Hepatic stellate cell (primary cell): Measurements from ENCODE around the gene IL19.
"Not testable (repeated sequence)": the region's sequence is repeated elsewhere in the genome, so short reads cannot be mapped to it uniquely, and the experiment has no call there.

Source experiments
- DNase-seq: peaks from one replicate; pipeline ENCODE4 v3.0.0; 2011; ENCODE audit warnings: low spot score

IL19 gene

DNA sequence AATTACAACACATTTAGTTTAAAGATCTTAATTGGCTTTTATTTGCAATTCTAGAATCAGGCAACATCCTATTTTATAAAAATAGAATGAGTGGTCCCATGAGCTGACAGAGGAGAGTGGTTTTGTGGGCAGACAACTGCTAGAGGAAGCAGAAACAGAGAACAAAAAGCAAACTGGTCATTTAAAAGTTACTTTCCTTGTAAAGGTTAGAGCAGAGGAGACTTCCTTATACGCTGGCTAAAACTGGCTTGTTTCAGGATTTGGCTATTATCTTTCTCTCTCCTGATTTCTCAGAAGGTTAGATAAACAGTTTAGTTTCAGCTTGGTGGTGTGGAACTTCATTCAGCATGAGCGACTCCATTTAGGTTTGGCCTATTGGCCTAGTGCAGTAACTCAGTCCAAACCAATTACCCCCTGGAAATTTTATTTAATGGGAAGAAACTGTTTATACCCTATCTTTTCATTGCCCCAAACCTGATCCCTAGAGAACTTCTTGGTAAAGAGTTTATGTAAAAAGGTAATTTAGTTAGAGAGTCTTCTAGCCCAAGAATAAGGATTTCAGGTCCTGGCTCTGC, 62.6 kb downstream of the IL19 start:
- no peak for DNase-seq

DNA sequence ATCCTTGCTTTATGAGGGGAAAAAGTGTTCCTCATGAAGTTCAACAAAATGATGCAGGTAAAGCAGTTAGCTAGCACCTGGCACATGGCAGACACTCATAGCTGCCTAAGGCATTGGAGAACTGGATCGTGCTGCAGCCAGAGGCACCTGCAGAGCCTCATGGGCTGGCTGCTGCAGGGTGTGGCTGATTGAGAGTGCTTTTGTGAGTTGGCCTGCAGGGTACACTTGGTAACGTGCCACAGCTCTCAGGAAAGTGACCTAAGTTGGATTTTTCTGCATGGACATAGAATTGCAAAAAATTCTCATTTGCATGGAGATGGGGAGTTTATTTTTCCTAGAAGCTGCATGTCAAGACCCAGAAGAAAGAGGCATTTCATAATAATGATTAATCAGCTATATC, 63.2 kb downstream of the IL19 start:
- no peak for DNase-seq

DNA sequence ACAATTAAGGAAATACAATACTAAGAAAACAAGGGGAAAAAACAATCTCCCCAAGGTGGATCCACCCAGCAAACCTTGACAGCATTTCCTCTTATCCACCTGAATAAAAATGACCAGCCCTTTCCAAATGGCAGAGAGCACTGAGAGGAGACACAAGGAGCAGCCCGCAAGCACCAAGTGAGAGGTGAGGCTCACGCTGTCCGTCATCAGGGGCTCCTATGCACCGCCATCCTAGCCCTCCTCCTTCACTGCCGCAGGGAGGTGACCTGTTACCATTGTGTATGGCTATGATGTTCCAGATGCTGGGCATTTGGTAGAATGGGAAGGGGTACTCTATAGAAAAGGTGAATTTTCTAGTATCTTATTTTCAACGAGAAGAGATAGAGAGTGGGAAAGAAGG, 63.6 kb downstream of the IL19 start:
- DNase-seq: no peak

DNA sequence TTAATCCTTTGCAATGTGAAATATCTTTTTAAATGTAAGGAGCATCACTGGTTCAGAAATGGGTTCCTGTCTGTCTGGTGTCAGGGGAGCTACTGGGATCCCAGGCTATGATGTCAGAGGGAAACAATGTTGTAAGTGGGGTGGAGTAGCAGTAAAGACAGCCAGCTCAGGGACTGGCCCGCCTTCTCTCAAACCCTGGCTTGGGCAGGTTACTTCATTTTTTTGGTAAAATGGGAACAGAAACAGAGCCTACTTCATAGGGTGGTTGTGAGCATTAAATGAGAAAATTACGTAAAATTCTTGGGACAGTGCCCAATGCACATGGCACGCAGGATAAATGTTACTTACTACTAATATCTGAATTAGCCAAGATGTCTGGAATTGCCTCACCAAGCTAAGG, 64.1 kb downstream of the IL19 start:
- DNase-seq: peak; percentile 45

DNA sequence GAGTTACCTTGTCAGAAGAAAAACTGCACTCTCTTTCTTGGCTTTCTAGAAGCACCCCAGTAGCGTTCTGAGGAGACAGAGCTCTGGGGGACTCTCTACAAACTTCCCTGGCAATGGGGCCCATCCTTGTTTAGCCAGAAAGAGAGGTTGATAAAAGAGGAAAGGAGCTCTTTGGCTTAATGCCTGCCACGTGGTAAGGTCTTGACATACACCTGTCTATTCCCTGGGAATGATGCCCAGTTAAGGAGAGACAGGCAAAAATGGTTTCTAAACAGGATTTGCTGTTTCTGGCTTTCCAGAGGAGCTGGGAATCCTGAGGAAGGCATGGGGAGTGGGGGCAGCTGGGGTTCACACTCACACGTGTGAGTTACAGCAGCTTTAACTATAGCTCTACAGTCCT, 64.6 kb downstream of the IL19 start:
- DNase-seq: no peak

DNA sequence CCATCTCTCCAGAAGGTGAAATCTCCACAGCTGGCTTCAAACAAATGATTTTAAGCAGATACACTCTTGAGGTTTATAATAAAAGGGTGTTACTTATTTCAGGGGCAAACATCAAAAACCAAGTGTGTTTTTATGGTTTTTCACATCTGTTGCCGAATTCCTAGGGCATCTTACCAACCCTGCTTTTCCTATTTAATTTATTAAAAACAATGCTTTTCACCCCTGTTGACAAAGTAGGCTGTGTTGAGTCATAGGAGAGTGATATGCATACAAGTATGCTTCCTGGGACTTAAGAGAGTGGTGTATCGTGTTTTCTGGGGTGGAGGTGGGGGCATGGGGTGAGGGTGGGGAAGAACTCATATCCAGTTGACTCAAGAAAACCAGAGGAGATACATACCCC, 65.5 kb downstream of the IL19 start:
- DNase-seq: no peak

DNA sequence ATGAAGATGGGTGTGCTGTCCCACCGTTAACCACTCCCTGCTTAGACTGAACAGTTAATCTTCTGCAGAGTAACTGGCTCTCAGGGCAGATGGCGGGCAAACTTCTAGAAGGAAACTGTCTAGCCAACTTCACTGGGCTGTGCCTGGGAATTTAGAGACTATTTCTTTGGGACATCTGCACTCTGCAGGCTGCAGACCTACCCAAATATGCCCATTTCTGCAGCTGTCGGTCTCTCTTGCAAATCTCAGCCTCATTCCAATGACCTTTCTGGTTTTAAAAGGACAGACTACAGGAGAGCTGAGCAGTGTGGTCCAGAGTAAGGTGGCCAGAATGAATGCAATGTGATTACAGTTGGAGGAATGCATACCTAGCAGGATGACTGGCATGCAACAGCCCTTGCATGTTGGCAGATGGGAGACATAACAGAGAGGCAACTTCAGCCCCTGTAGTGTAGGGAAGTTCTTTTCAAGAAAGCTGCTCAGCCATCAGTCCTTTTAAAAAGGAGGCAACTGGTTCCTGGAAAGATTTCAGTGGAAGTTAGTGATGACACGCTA, 68.5 kb downstream of the IL19 start:
- DNase-seq: no peak

DNA sequence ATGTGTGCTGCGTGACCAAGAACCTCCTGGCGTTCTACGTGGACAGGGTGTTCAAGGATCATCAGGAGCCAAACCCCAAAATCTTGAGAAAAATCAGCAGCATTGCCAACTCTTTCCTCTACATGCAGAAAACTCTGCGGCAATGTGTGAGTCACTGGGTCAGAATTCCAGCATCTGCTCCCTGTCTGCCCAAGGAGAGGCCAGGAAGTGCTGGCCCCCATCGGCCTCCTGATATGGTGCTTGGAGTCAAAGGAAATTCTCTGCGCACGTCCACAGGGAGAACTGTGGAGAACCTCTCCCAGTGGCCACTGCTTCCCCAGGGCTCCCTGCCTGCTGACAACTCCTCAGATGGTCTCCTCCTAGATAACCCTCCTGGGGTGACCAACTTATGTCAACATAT, 69.3 kb downstream of the IL19 start:
- DNase-seq: peak; percentile 82

DNA sequence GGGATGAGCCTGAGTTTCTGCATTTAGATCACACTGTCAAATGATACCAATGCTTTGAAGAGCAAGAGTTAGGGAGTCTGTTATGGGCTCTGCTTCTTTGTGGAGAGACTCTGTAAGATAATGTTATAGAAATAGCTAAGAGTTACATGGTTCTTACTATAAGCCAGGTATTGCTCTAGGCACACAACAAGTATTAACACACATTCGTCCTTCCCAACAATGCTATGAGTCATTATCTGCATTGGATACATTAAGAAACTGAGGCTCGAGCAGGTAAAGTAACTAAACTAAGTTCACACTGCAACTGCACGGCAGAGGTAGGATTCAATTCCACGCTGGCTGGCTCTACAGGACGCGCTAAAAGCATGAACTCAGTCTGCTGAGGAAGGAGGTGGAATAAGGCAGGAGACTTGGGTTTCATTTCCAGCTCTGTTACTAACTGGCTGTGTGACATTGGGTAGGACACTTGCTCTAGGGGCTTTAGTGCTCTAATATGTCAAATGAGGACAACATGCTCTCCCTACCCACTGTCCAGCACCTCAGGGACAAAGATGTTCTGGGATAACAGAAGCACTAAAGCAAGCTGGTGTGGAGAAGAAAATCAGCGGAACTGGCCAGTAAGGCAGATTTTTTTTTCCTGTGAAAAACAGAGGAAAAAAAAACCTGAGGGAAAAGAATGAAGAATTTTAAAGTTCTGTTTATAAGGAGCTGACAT, 71.2 kb downstream of the IL19 start:
- no peak for DNase-seq

DNA sequence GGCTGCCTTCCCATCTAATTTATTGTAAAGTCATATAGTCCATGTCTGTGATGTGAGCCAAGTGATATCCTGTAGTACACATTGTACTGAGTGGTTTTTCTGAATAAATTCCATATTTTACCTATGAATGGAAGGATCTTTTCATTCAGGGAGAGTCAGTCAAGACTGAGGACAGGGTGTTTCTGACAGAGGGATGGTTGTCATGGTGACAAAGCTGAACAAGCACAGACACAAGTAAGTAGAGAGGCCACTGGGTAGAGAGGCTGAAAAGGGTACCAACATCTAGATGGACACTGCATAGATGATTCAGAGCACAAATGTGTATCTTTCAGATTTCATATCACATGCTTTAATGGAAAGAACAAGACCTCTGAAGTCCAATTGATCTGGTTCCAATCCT, 72.3 kb downstream of the IL19 start:
- no peak for DNase-seq

DNA sequence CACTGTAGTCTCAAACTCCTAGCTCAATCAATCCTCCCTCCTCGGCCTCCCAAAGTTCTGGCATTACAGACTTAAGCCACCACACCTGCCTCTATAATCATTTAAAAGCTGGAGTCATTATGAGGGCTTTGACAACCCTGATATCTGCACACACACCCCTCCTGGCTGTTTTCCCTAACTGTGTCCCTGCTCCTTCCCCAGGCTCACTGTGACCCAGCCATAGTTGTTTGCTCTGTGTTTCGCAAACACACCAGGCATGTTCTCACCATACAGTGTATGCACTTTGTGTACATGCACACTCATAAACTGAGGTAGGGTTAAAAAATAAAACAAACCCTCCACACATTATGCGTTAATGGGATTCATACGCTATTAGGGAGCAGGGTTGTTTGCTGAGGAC, 73.1 kb downstream of the IL19 start:
- no peak for DNase-seq

DNA sequence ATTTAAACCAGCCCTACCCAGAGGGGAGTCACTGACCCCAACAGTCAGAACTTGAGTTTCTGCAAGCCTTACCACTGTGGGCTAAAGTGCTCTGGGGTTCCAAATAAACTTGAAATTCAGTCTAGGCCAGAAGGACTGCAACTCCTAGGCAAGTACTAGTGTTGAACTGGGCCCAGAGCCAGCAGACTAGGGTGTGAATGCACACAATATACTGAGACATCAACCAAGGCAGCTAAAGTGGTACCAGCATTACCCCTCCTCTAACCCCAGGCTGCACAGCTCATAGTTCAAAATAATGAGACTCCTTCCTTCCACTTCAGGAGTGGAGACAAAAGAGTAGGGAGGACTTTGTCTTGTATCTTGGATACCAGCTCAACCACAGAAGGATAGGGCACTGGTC, 75.9 kb downstream of the IL19 start:
- no peak for DNase-seq

DNA sequence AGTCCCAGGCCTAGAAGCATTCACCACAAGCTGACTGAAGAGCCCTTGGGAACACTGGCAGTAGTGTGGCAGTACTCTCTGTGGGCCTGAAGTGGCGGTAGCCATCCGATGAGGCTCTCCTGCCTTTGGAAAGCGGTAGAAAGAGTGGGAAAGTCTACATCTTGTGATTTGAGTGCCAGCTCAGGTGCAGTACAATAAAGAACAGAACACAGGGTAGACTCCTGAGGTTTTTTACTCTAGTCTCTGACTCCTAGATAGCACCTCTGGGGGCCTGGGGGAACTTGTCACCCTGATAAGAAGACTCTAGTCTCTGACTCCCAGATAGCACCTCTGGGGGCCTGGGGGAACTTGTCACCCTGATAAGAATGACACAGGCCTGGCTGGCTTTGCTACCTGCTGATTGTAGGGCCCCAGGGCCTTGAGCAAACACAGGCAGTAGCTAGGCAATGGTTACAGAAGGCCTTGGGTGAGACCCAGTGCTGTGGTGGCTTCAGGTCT, 76.8 kb downstream of the IL19 start:
- DNase-seq: no peak

DNA sequence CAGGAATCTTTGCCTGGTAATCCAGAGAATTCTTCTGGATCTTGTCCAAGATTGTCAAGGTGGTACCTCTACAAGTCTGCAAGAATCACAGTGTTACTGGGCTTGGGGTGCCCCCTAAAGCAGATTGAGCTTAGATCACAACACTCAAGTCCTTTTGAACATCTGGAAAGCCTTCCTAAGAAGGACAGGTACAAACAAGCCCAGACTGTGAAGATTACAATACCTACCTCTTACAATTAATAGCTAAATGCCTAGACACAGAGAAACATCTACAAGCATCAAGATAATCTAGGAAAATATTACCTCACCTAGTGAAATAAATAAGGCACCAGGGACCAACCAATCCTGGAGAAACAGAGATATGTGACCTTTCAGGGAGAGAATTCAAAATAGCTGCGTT, 77.4 kb downstream of the IL19 start:
- no peak for DNase-seq

DNA sequence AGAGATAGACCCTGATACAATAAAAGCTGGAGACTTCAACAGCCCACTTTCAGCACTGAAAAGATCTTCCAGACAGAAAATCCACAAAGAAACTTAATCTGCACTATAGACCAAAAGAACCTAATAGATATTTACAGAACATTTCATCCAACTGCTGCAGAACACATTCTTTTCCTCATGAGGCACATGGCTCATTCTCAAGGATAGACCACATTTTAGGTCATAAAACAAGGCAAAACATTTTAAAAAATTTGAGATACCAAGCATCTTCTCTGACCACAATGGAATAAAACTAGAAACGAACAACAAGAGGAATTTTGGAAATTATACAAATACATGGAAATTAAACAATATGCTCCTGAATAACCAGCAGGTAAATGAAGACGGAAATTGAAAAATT, 79.8 kb downstream of the IL19 start:
- no peak for DNase-seq

DNA sequence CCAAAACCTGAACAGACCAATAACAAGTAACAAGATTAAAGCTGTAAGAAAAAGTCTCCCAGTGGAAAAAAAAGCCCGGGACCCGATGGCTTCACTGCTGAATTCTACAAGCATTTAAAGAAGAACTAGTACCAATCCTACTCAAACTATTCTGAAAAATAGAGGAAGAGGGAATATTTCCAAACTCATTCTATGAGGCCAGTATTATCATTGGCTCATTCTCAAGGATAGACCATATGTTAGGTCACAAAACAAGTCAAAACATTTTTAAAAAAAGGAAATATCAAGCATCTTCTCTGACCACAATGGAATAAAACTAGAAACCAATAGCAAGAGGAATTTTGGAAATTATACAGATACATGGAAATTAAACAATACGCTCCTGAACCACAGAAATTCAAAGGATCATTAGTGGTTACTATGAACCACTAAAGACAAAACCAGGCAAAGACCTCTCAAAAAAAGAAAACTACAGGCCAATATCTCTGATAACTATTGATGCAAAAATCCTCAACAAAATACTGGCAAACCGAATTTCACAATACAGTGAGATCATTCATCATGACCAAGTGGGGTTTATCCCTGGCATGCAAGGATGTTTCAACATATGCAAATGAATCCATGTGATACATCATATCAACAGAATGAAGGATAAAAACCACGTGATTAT, 80.9 kb downstream of the IL19 start:
- no peak for DNase-seq

DNA sequence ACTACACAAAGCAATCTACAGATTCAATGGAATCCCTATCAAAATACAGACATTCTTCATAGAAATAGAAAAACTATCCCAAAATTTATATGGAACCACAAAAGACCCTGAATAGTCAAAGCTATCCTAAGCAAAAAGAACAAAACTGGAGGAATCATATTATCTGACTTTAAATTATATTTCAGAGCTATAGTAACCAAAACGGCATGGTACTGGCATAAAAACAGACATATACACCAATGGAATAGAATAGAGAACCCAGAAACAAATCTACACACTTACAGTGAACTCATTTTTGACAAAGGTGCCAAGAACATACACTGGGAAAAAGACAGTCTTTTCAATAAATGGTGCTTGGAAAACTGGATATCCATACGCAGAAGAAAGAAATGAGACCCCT, 82.1 kb downstream of the IL19 start:
- not testable (repeated sequence) for DNase-seq

DNA sequence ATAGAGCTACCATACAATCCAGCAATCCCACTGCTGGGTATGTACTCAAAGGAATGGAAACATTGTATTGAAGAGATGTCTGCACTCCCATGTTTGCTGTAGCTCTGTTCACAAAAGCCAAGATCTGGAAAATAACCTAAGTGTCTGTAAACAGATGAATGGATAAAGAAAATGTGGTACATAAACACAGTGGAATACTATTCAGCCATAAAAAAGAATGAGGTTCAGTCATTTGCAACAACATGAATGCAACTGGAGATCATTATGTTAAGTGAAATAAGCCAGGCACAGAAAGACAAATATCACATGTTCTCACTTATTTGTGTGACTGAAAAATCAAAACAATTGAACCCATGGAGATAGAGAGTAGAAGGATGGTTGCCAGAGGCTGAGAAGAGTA, 83.1 kb downstream of the IL19 start:
- DNase-seq: not testable (repeated sequence)

DNA sequence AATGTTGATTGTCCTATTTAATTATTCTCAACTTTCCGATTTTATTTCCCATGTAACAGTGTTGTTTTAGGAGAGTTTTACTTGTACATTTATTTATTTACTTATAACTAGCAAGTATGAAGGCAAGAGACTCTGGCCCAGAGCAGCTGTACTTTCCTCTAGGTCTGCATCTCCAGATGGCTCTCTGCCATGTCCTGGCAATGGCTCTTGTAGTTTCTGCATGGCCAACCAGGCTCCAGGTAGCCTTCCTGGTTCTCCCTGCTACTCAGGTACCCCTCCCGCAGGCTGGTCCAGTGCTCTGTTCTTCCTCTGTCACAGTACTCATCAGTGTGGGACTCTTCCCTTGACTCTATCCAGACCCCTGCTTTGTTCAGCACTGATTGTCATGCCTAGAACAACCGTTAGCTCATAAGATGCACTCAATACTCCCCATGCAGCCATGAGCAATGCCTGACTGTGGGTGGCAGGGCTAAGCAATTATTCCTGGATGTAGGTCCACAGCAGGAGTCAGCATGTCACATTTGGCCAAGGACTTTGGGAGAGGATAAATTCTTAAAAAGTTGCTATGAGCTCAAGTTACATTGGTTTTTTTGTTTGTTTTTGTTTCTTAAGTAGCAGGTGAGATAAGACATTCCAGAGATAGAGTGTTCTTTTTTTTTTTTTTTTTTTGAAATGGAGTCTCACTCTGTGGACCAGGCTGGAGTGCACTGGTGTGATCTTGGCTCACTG, 84.0 kb downstream of the IL19 start:
- no peak for DNase-seq

DNA sequence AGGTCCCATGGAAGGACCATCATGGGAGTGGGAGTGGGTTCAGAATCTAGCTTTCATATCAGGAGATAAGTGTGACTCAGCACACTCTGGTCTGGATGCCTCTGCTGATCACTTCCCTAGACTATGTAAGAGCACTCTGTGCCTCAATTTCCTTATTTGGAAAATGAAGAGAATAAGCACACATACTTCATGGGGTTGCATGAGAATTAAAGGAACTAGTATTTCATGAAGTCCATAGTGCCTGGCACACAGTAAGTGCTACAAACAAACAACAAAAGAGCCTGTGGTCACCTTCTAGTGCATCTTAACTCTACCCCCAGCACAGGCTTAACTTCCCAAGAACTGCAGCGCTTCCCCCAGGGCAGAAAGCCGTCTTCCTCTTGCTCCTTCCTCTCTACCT, 85.3 kb downstream of the IL19 start:
- DNase-seq: no peak

DNA sequence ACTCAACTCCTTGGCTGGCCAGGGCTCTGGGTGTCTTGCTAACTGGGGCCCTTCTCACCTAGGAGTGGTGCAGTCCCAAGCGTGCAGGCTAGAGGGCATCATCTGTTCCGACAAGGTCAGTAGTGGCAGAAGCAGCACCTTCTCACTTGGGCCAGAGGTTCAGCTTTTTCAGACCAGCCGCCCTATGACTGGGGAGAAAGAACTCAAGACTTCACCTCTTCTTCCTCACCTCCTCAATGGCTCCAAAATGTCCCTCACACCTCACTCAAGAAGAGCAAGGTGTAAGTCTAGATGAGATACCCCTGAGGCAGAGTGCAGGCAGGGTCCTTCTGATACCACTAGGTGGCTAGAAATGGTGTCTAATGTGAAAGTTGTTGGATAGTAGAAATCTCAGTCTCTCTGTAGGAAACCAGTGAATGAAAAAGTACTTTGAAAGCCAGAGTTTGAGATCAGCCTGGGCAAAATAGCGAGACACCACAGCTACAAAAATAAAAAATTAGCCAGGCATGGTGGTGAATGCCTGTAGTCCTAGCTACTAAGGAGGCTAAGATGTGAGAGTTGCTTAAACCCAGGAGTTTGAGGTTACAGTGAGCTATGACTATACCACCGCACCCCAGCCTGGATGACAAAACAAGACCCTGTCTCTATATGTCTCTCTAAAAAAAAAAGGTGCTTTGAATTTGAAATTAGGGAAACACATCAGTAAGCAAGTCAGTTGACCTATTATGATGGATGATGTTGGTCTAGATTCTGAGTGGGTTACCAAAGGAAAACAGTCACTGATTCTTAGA, 86.3 kb downstream of the IL19 start:
- DNase-seq: no peak

DNA sequence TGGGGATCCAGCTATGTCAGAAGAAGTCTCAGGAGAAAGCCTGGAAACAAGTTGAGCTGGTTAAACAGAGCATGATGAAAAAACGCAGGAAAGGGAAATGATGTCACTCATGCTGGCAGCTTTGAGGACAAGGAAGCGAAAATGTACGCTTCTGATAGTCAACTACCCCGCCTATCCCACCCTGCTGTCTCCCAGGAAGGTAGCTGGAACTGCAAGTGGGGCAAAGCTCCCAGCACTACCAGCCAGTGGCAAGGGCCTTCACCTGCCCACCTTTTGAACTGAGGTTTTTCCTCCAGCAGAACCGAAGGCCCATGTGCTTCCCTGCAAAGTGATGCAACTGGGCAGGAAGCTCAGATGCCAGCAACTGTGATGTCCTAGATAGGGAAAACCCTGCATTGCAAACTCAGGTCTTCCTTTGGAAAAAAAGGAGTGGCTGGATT, 88.5 kb downstream of the IL19 start:
- DNase-seq: no peak
